HG03521 (cell line): ENCODE data around the gene HLA-DQB2.
"Not testable (repeated sequence)": the region's sequence is repeated elsewhere in the genome, so short reads cannot be mapped to it uniquely, and the experiment has no call there.

Source experiments
- ATAC-seq: cut with Tn5 transposase; IDR thresholded peaks from one replicate; pipeline ENCODE4 v1.9.1; 2021; ENCODE audit warnings: mild to moderate bottlenecking, moderate library complexity; ENCODE audit not compliant: unreplicated experiment

Gene HLA-DQB2

GRCh38 chr6:32752580-32752979 is 10.8 kb downstream of the HLA-DQB2 start:
- ATAC-seq: no peak

- ATAC-seq: not testable (repeated sequence)
Measured at GRCh38 chr6:32745649-32746048, 17.7 kb downstream of the HLA-DQB2 start.

GRCh38 chr6:32744776-32745175 is 18.6 kb downstream of the HLA-DQB2 start:
- ATAC-seq: no peak

- no peak for ATAC-seq
Measured at GRCh38 chr6:32742374-32742773, 21.0 kb downstream of the HLA-DQB2 start.

DNA sequence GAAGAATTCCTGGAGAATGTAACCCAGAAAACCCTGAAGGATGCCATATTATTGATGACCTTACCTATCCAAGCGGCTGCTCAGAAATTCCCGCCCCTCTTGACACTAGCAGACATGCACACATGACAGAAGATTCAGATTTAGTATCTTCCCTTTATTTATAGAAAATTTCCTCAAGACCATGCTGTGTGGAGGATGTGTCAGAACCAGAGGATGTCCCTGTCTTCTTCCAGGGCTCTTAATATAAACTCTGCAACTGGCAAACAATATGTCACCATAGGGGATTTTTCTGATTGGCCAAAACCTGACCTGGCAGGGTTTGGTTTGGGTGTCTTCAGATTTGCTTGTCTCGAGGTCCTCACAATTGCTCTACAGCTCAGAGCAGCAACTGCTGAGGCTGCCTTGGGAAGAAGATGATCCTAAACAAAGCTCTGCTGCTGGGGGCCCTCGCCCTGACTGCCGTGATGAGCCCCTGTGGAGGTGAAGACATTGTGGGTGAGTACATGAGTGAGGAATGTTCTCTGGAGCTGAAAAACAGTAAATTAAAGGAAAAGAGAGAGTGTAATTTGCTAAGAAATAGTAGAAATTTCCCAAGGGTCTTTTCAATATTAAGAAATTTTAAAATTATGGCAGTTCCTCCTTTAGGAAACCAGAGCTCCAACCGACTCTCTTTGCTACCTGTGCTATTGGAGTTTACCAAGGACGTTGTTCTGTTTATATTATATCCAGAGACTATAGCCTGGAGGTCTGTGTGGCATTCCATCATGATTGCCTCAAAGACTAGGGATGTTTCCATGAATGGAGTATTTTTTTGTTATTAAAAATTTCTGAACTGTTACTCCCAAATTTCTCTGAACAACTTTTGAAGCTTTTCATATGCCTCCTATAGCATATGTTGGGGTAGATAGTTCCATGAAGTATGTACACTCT is 22.0 kb downstream of the HLA-DQB2 start, which contains the start of gene HLA-DQA2:
Gene HLA-DQA2, plus strand, starts transcription at position 361 of the 930 bp plus-strand sequence. Its CDS starts 53 bp downstream, at position 414.
- ATAC-seq: no peak

DNA sequence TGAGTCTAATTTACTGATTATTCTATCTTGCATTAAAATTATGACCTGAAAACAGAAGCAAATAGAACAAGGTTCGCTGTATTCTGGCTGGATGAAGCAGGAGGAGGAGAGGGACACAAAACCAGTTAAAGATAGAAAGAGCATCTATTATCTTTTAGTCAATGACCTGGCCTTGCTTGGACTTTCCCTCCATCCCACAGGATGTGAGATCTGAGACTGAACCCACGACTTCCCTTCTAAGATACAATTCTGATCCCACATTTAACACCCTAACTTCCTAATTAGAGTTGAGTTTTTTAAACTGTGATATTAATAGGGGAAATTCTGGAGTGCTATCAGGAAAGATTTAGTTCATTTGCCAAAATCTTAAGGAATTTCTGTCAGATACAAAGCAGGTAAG is 25.2 kb downstream of the HLA-DQB2 start:
- ATAC-seq: no peak

- ATAC-seq: no peak
Measured at GRCh38 chr6:32718879-32719278, 44.5 kb downstream of the HLA-DQB2 start.

- no peak for ATAC-seq
Measured at GRCh38 chr6:32716396-32716795, 46.9 kb downstream of the HLA-DQB2 start.

DNA sequence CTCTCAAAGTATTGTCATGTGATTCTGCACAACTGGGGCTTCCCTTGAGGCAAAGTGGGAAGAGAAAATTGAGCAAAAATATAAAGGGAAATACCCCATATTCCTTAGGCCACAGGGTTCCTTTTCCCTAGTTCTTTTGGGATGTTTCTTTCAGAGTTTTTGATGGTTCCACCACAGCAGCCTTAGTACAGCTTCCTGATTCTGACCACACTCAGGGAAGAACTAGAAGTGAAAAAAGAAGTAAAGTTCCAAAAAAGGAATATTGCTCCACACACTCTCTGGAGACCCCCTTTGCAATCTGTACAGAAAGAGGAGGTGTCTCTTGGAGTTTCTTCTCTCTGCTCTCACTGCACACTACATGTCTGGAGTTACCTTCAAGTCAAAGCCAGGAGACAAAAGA is 50.1 kb downstream of the HLA-DQB2 start:
- ATAC-seq: no peak

- ATAC-seq: no peak
Measured at GRCh38 chr6:32709625-32710024, 53.7 kb downstream of the HLA-DQB2 start.
